ENCODE data around the gene CDH5.

GRCh38 chr16:66383551-66383950 lies 17.1 kb downstream of the CDH5 start:
- peak; percentile 35 for TF ChIP-seq POLR2AphosphoS5 (IDR thresholded peaks at IDR 0.05; ENCODE audit: insufficient read depth, low read depth, low read length)
- TF ChIP-seq CTCF (IDR thresholded peaks at IDR 0.05; ENCODE audit: extremely low read depth in 1 of 2, insufficient read depth in 1 of 2, low read depth in 1 of 2, low read length in 2 of 2): no peak
- TF ChIP-seq EZH2 (IDR thresholded peaks at IDR 0.05; ENCODE audit: borderline replicate concordance, low read depth, low read length, severe bottlenecking): no peak

All from endothelial cell of umbilical vein (primary cell).